ENCODE data around the gene PLCB3. TPM values are rescaled to one million over a fixed set of nuclear protein-coding genes. Genes with fewer than 3 reads are reported as not detected.
A peak's percentile ranks its signal among the peaks of the same experiment; 100 is the strongest.

PLCB3 gene
- total and polyA plus RNA-seq, 2 of the 13 experiments (the other 11 are each of a cell fraction or from before 2014, with no cell fraction given): 7.5 to 13.8 TPM

DNA sequence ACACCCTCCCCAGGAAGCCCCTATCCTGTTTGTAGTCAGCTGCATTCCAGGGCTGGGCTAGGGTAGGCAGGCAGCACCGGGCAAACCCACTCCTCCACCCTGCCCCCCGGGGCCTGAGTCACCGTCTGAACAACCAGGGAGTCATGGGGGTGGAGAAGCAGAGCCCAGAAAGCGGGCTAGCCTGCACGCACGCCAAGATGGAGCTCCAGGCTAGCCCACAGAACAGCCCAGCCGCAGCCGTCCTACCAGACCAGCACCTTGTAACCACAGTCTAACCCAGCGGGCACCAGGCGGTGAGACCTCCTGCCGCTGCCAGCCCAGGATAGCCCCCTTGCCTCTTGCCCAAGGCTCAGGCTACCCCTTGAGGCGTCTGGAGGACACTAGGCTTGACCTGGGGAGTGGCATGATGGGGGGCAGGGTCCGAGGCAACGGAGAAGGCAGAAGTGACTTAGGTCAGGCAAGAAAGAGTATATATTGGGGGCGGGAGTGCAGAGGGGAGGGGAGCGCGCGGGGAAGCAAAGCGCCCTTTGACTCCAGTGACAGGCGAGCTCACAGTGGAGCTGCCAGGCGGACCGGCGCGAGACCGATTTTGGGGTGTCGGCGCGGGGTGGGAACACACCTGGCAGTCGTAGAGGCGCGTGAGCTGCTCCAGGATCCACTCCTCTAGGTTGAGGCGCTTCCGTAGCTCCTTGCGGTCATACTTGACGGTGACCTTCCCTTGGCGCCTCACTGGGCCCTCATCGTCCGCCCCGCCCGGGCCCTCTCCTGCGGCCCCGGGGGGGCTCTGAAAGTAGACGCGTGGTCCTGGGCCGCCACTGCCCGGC is 5.3 kb upstream of the PLCB3 start (continued):
- TF ChIP-seq, protein P1, sequence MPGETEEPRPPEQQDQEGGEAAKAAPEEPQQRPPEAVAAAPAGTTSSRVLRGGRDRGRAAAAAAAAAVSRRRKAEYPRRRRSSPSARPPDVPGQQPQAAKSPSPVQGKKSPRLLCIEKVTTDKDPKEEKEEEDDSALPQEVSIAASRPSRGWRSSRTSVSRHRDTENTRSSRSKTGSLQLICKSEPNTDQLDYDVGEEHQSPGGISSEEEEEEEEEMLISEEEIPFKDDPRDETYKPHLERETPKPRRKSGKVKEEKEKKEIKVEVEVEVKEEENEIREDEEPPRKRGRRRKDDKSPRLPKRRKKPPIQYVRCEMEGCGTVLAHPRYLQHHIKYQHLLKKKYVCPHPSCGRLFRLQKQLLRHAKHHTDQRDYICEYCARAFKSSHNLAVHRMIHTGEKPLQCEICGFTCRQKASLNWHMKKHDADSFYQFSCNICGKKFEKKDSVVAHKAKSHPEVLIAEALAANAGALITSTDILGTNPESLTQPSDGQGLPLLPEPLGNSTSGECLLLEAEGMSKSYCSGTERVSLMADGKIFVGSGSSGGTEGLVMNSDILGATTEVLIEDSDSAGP (CRISPR knock-in tag; IDR thresholded peaks at IDR 0.05; ENCODE audit: borderline replicate concordance): peak; percentile 47; the same call in 1 of the 2 replicates
- TF ChIP-seq ZNF451 (CRISPR knock-in tag; IDR thresholded peaks at IDR 0.05) (peak; percentile 50; the same call in 1 of the 2 replicates), ZMYM2 (CRISPR knock-in tag; IDR thresholded peaks at IDR 0.05) (peak; percentile 84), ZNF563 (CRISPR knock-in tag; IDR thresholded peaks at IDR 0.05) (0 out of 2 replicates have a peak, but pooled peaks have one; percentile 26), AHR (CRISPR knock-in tag; IDR thresholded peaks at IDR 0.05) (0 out of 2 replicates have a peak, but pooled peaks have one; percentile 18), ZBTB20 (CRISPR knock-in tag; IDR thresholded peaks at IDR 0.05; ENCODE audit: borderline replicate concordance, low read depth) (0 out of 2 replicates have a peak, but pooled peaks have one; percentile 36), SAP130 (CRISPR knock-in tag; IDR thresholded peaks at IDR 0.05; ENCODE audit: low read depth) (peak; percentile 15), NFRKB (IDR thresholded peaks at IDR 0.05) (no peak), ZNF30 (CRISPR knock-in tag; IDR thresholded peaks at IDR 0.05) (no peak), SOX6 (IDR thresholded peaks at IDR 0.05) (no peak), SOX6 (CRISPR knock-in tag; IDR thresholded peaks at IDR 0.05) (0 out of 2 replicates have a peak, but pooled peaks have one; percentile 18), KLF12 (CRISPR knock-in tag; IDR thresholded peaks at IDR 0.05; ENCODE audit: borderline replicate concordance) (no peak)
- TF ChIP-seq, protein P2, sequence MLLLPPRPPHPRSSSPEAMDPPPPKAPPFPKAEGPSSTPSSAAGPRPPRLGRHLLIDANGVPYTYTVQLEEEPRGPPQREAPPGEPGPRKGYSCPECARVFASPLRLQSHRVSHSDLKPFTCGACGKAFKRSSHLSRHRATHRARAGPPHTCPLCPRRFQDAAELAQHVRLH (CRISPR knock-in tag; IDR thresholded peaks at IDR 0.05; ENCODE audit: borderline replicate concordance, low read depth): no peak
- TF ChIP-seq, protein P3, sequence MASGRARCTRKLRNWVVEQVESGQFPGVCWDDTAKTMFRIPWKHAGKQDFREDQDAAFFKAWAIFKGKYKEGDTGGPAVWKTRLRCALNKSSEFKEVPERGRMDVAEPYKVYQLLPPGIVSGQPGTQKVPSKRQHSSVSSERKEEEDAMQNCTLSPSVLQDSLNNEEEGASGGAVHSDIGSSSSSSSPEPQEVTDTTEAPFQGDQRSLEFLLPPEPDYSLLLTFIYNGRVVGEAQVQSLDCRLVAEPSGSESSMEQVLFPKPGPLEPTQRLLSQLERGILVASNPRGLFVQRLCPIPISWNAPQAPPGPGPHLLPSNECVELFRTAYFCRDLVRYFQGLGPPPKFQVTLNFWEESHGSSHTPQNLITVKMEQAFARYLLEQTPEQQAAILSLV (CRISPR knock-in tag; IDR thresholded peaks at IDR 0.05; ENCODE audit: borderline replicate concordance): peak; percentile 31; the same call in 1 of the 2 replicates
